NCI-H460 (cell line): ENCODE data around the gene MAOB. TPM values are rescaled to one million over a fixed set of nuclear protein-coding genes. Genes with fewer than 3 reads are reported as not detected.

ENCODE experiments used
- DNase-seq: peaks from one replicate; pipeline ENCODE4 v3.0.0-alpha.2; 2016; ENCODE audit warnings: low read depth; ENCODE audit errors: extremely low read depth
- total RNA-seq: library from RNA; depleted of rRNA; stranded (reverse); fragments of >200 nt; shearing (Covaris generic); gene quantifications from 2 replicates; pipeline ENCODE4 v1.2.3, GENCODE V29; 2014; rRNA removed

MAOB gene
- total RNA-seq, 1 experiment from 2014 or later: not detected

DNA sequence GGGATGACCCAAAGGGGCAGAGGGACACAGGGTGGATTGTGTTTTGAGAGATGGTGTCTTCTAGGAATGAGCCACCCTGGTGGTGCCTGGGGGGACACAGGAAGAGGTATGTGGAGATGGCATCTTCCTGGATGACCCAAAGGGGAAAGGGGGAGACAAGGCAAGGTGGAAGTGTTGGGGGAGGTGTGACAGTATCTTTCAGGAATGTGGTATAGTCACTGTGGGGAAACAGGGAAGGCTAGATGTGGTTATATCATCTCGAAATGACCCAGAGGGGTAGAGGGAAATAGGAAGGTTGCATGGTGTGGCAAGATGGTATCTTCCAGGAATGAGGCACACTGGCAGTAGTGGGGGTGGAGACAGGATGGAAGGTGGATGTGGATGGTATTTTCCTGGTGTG, 163.3 kb downstream of the MAOB start:
- DNase-seq: no peak

GRCh38 chrX:43718546-43718945, 163.7 kb downstream of the MAOB start:
- no peak for DNase-seq

GRCh38 chrX:43718081-43718480, 164.2 kb downstream of the MAOB start:
- DNase-seq: no peak

DNA sequence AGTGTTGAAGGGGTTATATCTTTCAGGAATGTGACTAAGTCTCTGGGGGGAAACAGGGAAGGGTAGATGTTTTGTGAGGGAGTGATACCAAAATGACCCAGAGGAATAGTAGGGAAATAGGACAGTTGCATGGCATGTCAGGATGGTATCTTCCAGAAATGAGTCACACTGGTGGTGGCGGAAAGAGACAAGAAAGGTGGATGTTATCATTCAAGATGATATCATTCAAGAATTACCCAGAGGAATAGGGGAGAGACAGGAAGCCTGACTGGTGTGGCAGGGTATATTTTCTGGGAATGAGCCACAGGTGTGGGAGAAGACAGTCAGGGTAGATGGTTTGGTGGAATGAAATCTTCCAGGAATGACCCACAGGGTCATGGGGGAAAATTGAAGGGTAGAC, 165.1 kb downstream of the MAOB start:
- DNase-seq: no peak

- no peak for DNase-seq
These were observed 165.6 kb downstream of the MAOB start for GRCh38 chrX:43716696-43717095.

Other genes with a start within 250 kb of the MAOB start
- 17.6 and 18.2 TPM in 2 replicates for gene MAOA, start 226.2 kb downstream of the MAOB start, total RNA-seq
- not detected in 2 replicates for gene NDP, start 90.9 kb upstream of the MAOB start, total RNA-seq